Measurements from ENCODE around the gene SESN3.
"Not testable (repeated sequence)": the region's sequence is repeated elsewhere in the genome, so short reads cannot be mapped to it uniquely, and the experiment has no call there.

SESN3 gene

GRCh38 chr11:95276139-95276538 is 45.1 kb upstream of the SESN3 start:
- Histone ChIP-seq H3K4me2 (ENCODE audit: low read length) (no peak overlapping the region), H3K9ac (ENCODE audit: low read length) (no peak overlapping the region), H3F3A (ENCODE audit: insufficient read depth, low read length) (no peaks in the 10 kb centered on the region), H3K27ac (ENCODE audit: low read depth, low read length, poor library complexity, severe bottlenecking) (no peak overlapping the region), H3K9me3 (ENCODE audit: low read length) (no peaks in the 10 kb centered on the region), H3K4me3 (ENCODE audit: low read depth, low read length, poor library complexity, severe bottlenecking) (no peak overlapping the region), H3K27me3 (ENCODE audit: insufficient read depth, low read length) (no peaks in the 10 kb centered on the region), H3K79me2 (ENCODE audit: insufficient read depth, low read length) (no peaks in the 10 kb centered on the region), H4K20me1 (ENCODE audit: insufficient read depth, low read length) (no peaks in the 10 kb centered on the region), H3K36me3 (ENCODE audit: insufficient read depth, low read length) (no peaks in the 10 kb centered on the region), H3K4me1 (ENCODE audit: insufficient read depth, low read length, severe bottlenecking) (no peaks in the 10 kb centered on the region), H3K9me2 (ENCODE audit: low read depth, low read length) (no peaks in the 10 kb centered on the region), H2AFZ (ENCODE audit: low read length) (no peak overlapping the region)
- TF ChIP-seq CTCF (IDR thresholded peaks at IDR 0.05; ENCODE audit: low read length) (no peak), EZH2 (IDR thresholded peaks at IDR 0.05; ENCODE audit: borderline replicate concordance, low read length) (no peak)

GRCh38 chr11:95273618-95274017 is 42.6 kb upstream of the SESN3 start:
- not testable (repeated sequence) for H3K9me3 ChIP-seq (ENCODE audit: low read length); H3K4me3 ChIP-seq (ENCODE audit: low read depth, low read length, poor library complexity, severe bottlenecking); H3F3A ChIP-seq (ENCODE audit: insufficient read depth, low read length); H3K4me1 ChIP-seq (ENCODE audit: insufficient read depth, low read length, severe bottlenecking); H2AFZ ChIP-seq (ENCODE audit: low read length); H3K27ac ChIP-seq (ENCODE audit: low read depth, low read length, poor library complexity, severe bottlenecking); H3K4me2 ChIP-seq (ENCODE audit: low read length); H3K79me2 ChIP-seq (ENCODE audit: insufficient read depth, low read length); H3K27me3 ChIP-seq (ENCODE audit: insufficient read depth, low read length); H4K20me1 ChIP-seq (ENCODE audit: insufficient read depth, low read length); H3K36me3 ChIP-seq (ENCODE audit: insufficient read depth, low read length); H3K9ac ChIP-seq (ENCODE audit: low read length); H3K9me2 ChIP-seq (ENCODE audit: low read depth, low read length)

GRCh38 chr11:95269036-95269819 is 38.2 kb upstream of the SESN3 start:
- no peak overlapping the region for H2AFZ ChIP-seq (ENCODE audit: low read length)
- no peaks in the 10 kb centered on the region for H3K27me3 ChIP-seq (ENCODE audit: insufficient read depth, low read length)
- H3K9me3 ChIP-seq (ENCODE audit: low read length) = no peaks in the 10 kb centered on the region
- H3K36me3 ChIP-seq (ENCODE audit: insufficient read depth, low read length) = no peaks in the 10 kb centered on the region
- H3K4me2 ChIP-seq (ENCODE audit: low read length) = no peak overlapping the region
- no peaks in the 10 kb centered on the region for H3F3A ChIP-seq (ENCODE audit: insufficient read depth, low read length)
- H3K4me1 ChIP-seq (ENCODE audit: insufficient read depth, low read length, severe bottlenecking) = no peaks in the 10 kb centered on the region
- H3K27ac ChIP-seq (ENCODE audit: low read depth, low read length, poor library complexity, severe bottlenecking) = no peak overlapping the region
- H3K4me3 ChIP-seq (ENCODE audit: low read depth, low read length, poor library complexity, severe bottlenecking) = no peak overlapping the region
- no peaks in the 10 kb centered on the region for H3K9me2 ChIP-seq (ENCODE audit: low read depth, low read length)
- no peak overlapping the region for H3K9ac ChIP-seq (ENCODE audit: low read length)
- no peaks in the 10 kb centered on the region for H4K20me1 ChIP-seq (ENCODE audit: insufficient read depth, low read length)
- no peaks in the 10 kb centered on the region for H3K79me2 ChIP-seq (ENCODE audit: insufficient read depth, low read length)
- TF ChIP-seq CTCF (IDR thresholded peaks at IDR 0.05; ENCODE audit: low read length) (no peak), EZH2 (IDR thresholded peaks at IDR 0.05; ENCODE audit: borderline replicate concordance, low read length) (no peak)

- TF ChIP-seq CTCF (IDR thresholded peaks at IDR 0.05; ENCODE audit: low read length) = no peak
- no peak for TF ChIP-seq EZH2 (IDR thresholded peaks at IDR 0.05; ENCODE audit: borderline replicate concordance, low read length)
- no peak overlapping the region for H2AFZ ChIP-seq (ENCODE audit: low read length)
Measured at GRCh38 chr11:95268391-95268790, 37.4 kb upstream of the SESN3 start.

More at GRCh38 chr11:95268391-95268790, 37.4 kb upstream of the SESN3 start:
- H3K4me1 ChIP-seq (ENCODE audit: insufficient read depth, low read length, severe bottlenecking) = no peaks in the 10 kb centered on the region
- no peak overlapping the region for H3K4me3 ChIP-seq (ENCODE audit: low read depth, low read length, poor library complexity, severe bottlenecking)
- H4K20me1 ChIP-seq (ENCODE audit: insufficient read depth, low read length) = no peaks in the 10 kb centered on the region
- no peaks in the 10 kb centered on the region for H3K9me3 ChIP-seq (ENCODE audit: low read length)
- H3K9me2 ChIP-seq (ENCODE audit: low read depth, low read length) = no peaks in the 10 kb centered on the region
- H3K27ac ChIP-seq (ENCODE audit: low read depth, low read length, poor library complexity, severe bottlenecking) = no peak overlapping the region
- no peak overlapping the region for H3K9ac ChIP-seq (ENCODE audit: low read length)
- H3K4me2 ChIP-seq (ENCODE audit: low read length) = no peak overlapping the region
- H3K27me3 ChIP-seq (ENCODE audit: insufficient read depth, low read length) = peaks cover 2% of the 10 kb centered on the region; the same call in 1 of the 2 replicates
- H3K36me3 ChIP-seq (ENCODE audit: insufficient read depth, low read length) = no peaks in the 10 kb centered on the region
- no peaks in the 10 kb centered on the region for H3F3A ChIP-seq (ENCODE audit: insufficient read depth, low read length)
- no peaks in the 10 kb centered on the region for H3K79me2 ChIP-seq (ENCODE audit: insufficient read depth, low read length)
